ENCODE data around the gene RPRD1B. TPM values are rescaled to one million over a fixed set of nuclear protein-coding genes. Genes with fewer than 3 reads are reported as not detected.

Gene RPRD1B
- polyA plus RNA-seq, 2 donors, result 4.9 to 10.2 TPM

DNA sequence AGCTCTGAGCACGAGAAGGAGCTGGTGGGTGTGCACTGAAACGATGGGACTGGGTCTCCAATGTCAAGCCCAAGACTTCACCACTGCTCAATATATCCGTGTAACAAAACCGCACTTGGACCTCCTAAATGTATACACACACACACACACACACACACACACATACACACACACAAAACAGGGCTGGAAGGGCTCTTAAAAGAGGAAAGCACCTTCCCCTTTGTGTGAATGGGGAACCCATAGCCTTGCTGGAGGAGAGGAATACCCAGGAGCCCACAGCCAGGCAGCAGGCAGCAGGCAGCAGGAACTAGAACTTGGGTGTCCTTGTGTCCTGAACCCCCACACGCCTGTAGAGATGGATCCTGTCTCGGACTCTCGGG, 101.7 kb downstream of the RPRD1B start:
- H3K4me1 ChIP-seq (ENCODE audit: control insufficient read depth in 2 of 2, insufficient read depth in 2 of 2, low read length in 1 of 2), result no peaks in the 10 kb centered on the region
- H3K4me3 ChIP-seq (ENCODE audit: low read depth in 1 of 2, low read length in 2 of 2), result no peak overlapping the region
- no peaks in the 10 kb centered on the region for H3K36me3 ChIP-seq (ENCODE audit: control insufficient read depth in 2 of 2, insufficient read depth in 2 of 2, low read length in 1 of 2)
- 81 to 83% methylated on average over 7 of the region's 7 CpGs for WGBS, 2 donors
- H3K27me3 ChIP-seq (ENCODE audit: control insufficient read depth in 1 of 2, insufficient read depth in 2 of 2, low read length in 2 of 2), result no peaks in the 10 kb centered on the region
- no peaks in the 10 kb centered on the region for H3K9me3 ChIP-seq (ENCODE audit: control insufficient read depth in 2 of 2, insufficient read depth in 1 of 2, low read depth in 1 of 2, low read length in 1 of 2)
- H3K27ac ChIP-seq (ENCODE audit: low read depth in 2 of 2, low read length in 1 of 2), result peak overlapping the region in 1 of 2 donors; percentile 47

DNA sequence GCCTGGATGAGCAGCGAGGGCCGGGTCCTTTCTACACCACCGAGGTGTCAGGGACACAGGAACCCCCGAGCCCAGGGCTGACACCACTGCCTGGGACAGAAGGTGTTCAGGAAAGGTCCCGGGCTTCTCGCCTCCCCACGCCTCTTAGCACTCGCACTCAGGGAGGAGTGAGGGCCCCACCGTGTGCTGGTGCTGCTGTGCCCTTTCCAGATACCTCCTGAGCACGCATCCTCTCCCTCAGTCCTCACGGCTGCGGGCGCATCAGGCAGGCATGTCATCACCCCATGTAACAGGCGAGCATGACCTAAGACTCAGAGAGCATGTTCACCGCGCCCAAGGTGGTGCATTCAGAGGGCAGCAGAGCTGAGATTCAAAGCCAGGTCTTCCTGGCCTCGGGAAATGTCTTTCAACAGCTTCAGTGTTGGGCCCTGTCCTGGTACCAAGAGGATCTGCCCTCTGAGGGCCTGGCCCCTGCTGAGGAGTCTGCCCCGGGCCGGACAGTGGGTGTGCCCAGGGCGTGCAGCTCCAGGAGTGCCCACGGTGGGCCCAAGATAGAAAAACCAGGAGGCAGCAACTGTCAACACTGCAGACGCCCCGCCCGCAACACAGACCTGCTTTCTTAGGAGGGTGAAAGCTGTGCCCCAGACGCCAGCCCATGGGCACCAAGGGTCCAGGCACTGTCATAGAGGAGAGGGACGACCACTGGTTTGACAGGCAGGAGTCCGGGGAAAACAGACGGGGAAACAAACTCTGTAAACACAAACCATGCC, 102.3 kb downstream of the RPRD1B start:
- H3K27ac ChIP-seq (ENCODE audit: low read depth in 2 of 2, low read length in 1 of 2), result no peak overlapping the region
- H3K36me3 ChIP-seq (ENCODE audit: control insufficient read depth in 2 of 2, insufficient read depth in 2 of 2, low read length in 1 of 2), result no peaks in the 10 kb centered on the region
- no peaks in the 10 kb centered on the region for H3K4me1 ChIP-seq (ENCODE audit: control insufficient read depth in 2 of 2, insufficient read depth in 2 of 2, low read length in 1 of 2)
- H3K4me3 ChIP-seq (ENCODE audit: low read depth in 1 of 2, low read length in 2 of 2), result no peak overlapping the region
- no peaks in the 10 kb centered on the region for H3K9me3 ChIP-seq (ENCODE audit: control insufficient read depth in 2 of 2, insufficient read depth in 1 of 2, low read depth in 1 of 2, low read length in 1 of 2)
- 84 to 91% methylated on average over 28 of the region's 28 CpGs for WGBS, 2 donors
- H3K27me3 ChIP-seq (ENCODE audit: control insufficient read depth in 1 of 2, insufficient read depth in 2 of 2, low read length in 2 of 2), result no peaks in the 10 kb centered on the region

DNA sequence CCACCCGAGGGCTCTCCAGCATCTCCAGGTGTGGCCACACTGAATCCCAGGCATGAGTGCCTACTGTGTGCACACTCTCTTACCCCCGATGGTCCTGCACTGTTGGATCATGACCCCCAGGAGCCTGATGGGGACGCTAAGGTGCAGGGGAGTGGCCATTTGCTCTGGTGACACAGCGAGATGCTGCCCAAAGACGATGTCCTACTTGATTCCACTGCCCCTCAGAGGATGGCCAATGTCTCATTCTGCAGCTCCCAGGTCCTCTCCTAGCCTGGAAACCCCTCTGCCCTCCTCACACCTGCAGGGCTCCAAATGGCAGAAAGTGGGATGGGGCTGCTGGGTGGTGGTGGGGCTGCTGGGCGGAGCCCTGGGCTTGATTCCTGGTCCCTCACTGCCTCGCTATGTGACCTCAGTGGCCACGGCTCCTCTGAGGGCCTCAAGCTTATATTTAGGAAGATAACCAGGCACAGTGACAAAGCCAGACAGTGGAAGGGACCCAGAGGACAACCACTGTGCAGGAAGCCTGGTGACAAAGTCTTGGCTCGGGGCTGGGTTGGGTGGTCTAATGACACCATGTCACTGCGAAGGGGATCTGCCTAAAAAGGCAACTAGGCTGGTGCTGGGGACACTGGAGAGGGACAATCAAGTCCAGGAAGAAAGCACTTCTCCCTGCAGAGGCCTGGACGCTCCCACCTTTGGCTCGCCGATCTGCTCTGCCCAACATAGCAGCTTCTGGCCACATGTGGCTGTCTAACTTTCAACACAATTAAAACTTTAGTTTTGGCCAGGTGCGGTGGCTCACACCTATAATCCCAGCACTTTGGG, 103.1 kb downstream of the RPRD1B start:
- WGBS, 2 donors, result 88 to 89% methylated on average over 14 of the region's 14 CpGs
- Histone ChIP-seq H3K36me3 (ENCODE audit: control insufficient read depth in 2 of 2, insufficient read depth in 2 of 2, low read length in 1 of 2) (peaks cover 0 to 3% of the 10 kb centered on the region in 2 donors), H3K27me3 (ENCODE audit: control insufficient read depth in 1 of 2, insufficient read depth in 2 of 2, low read length in 2 of 2) (no peaks in the 10 kb centered on the region), H3K9me3 (ENCODE audit: control insufficient read depth in 2 of 2, insufficient read depth in 1 of 2, low read depth in 1 of 2, low read length in 1 of 2) (no peaks in the 10 kb centered on the region), H3K4me1 (ENCODE audit: control insufficient read depth in 2 of 2, insufficient read depth in 2 of 2, low read length in 1 of 2) (no peaks in the 10 kb centered on the region), H3K27ac (ENCODE audit: low read depth in 2 of 2, low read length in 1 of 2) (no peak overlapping the region), H3K4me3 (ENCODE audit: low read depth in 1 of 2, low read length in 2 of 2) (no peak overlapping the region)

DNA sequence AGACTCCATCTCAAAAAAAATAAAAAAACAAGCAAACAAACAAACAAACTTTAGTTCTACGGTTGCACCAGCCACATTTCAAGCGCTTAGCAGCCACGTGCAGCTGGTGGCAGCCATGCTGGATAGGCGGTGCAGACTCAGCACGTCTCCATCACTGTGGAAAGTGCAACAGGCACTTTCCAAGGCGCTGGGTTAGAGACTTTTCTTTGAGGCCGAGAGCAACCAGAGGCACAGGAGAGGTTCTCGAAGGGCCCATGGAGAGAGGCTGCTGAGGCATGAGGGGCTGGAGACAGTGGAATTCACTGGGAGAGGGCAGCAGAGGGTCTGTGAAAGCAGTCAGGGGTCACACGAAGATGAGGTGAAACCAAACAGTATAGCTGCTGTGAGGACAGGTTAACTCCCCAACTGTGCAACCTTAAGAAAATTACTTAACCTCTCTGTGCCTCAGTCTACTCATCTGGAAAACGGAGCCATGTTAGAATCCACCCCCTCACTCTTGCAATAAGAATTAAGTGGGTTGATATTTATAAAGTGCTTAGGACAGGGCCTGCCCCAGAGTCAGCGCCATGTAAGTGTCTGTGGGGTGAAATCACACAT, 104.0 kb downstream of the RPRD1B start:
- Histone ChIP-seq H3K27me3 (ENCODE audit: control insufficient read depth in 1 of 2, insufficient read depth in 2 of 2, low read length in 2 of 2) (no peaks in the 10 kb centered on the region), H3K36me3 (ENCODE audit: control insufficient read depth in 2 of 2, insufficient read depth in 2 of 2, low read length in 1 of 2) (peaks cover 0 to 3% of the 10 kb centered on the region in 2 donors), H3K27ac (ENCODE audit: low read depth in 2 of 2, low read length in 1 of 2) (no peak overlapping the region), H3K9me3 (ENCODE audit: control insufficient read depth in 2 of 2, insufficient read depth in 1 of 2, low read depth in 1 of 2, low read length in 1 of 2) (no peaks in the 10 kb centered on the region), H3K4me3 (ENCODE audit: low read depth in 1 of 2, low read length in 2 of 2) (no peak overlapping the region), H3K4me1 (ENCODE audit: control insufficient read depth in 2 of 2, insufficient read depth in 2 of 2, low read length in 1 of 2) (no peaks in the 10 kb centered on the region)
- 91 to 92% methylated on average over 11 of the region's 11 CpGs for WGBS, 2 donors

DNA sequence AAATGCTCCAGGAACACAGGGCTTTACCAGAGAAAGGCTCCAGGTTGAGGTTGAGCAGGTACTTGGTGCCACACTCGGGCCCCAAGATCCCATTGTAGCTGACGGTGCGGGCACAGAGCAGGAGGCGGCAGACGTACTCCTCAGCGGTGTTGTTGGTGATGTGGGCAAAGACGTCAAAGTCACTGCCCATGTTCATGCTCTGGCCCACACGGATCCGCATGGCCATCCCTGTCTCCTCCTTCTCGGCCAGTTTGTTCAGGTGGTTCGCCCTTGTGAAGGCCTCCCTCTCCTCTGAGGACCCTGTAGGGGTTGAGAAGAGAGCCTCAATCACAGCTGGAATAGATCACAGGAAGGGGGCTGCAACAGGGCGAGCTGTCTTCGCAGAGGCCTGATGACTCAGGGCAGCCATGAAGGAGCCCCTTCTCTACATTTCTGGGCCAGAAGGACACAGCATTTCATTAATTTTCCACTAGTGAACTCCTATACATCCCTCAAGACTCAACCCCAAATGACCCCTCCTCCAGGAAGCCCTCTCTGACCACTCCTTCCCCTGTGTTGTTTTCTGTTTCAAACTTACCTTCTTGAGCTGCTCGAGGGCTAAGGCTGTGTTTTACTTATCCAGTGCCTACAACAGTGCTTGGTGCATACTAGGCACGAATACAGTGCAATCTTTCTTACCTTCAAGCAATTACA, 104.7 kb downstream of the RPRD1B start:
- Histone ChIP-seq H3K36me3 (ENCODE audit: control insufficient read depth in 2 of 2, insufficient read depth in 2 of 2, low read length in 1 of 2) (peaks cover 0 to 3% of the 10 kb centered on the region in 2 donors), H3K4me1 (ENCODE audit: control insufficient read depth in 2 of 2, insufficient read depth in 2 of 2, low read length in 1 of 2) (no peaks in the 10 kb centered on the region), H3K27me3 (ENCODE audit: control insufficient read depth in 1 of 2, insufficient read depth in 2 of 2, low read length in 2 of 2) (no peaks in the 10 kb centered on the region), H3K4me3 (ENCODE audit: low read depth in 1 of 2, low read length in 2 of 2) (no peak overlapping the region), H3K9me3 (ENCODE audit: control insufficient read depth in 2 of 2, insufficient read depth in 1 of 2, low read depth in 1 of 2, low read length in 1 of 2) (no peaks in the 10 kb centered on the region), H3K27ac (ENCODE audit: low read depth in 2 of 2, low read length in 1 of 2) (no peak overlapping the region)
- 90 to 95% methylated on average over 15 of the region's 15 CpGs for WGBS, 2 donors

DNA sequence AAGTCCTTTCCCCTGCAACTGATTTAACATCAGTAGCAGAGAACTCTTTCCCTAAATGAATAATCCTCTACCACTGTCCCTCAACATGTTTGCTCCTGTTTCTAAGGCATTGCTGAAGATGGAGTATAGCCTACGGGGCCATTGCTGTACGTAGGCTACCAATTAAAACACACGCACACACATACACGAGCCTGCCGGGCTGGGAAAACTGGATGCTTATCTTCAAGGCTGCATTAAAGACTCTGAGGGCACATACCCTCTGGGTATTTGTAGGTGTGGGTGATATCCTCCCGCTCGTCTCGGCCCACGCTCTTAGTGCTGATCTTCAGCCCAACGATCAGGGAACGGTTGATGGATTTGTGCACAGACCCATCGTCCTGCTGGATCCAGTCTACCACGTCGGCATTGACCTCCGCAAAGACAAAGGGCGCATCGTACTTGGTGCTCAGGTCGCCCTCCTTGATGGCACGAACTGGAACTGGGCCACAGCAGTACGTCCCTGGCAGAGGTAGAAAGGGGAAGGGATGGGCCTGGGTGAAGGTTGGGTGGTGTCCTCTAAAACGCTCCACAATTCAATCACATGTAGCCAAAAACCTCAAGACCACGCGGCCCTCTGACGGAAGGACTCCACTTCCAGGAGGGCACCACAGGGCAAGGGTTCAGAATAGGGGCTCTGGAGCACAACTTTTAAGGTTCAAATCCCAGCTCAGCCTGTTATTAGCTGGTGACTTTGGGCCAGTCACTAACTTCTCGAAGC, 105.8 kb downstream of the RPRD1B start:
- peaks cover 3 to 6% of the 10 kb centered on the region in 2 donors for H3K4me1 ChIP-seq (ENCODE audit: control insufficient read depth in 2 of 2, insufficient read depth in 2 of 2, low read length in 1 of 2)
- no peak overlapping the region for H3K27ac ChIP-seq (ENCODE audit: low read depth in 2 of 2, low read length in 1 of 2)
- no peaks in the 10 kb centered on the region for H3K9me3 ChIP-seq (ENCODE audit: control insufficient read depth in 2 of 2, insufficient read depth in 1 of 2, low read depth in 1 of 2, low read length in 1 of 2)
- 89 to 93% methylated on average over 25 of the region's 25 CpGs for WGBS, 2 donors
- H3K27me3 ChIP-seq (ENCODE audit: control insufficient read depth in 1 of 2, insufficient read depth in 2 of 2, low read length in 2 of 2), result no peaks in the 10 kb centered on the region
- no peak overlapping the region for H3K4me3 ChIP-seq (ENCODE audit: low read depth in 1 of 2, low read length in 2 of 2)
- H3K36me3 ChIP-seq (ENCODE audit: control insufficient read depth in 2 of 2, insufficient read depth in 2 of 2, low read length in 1 of 2), result peaks cover 0 to 3% of the 10 kb centered on the region in 2 donors

DNA sequence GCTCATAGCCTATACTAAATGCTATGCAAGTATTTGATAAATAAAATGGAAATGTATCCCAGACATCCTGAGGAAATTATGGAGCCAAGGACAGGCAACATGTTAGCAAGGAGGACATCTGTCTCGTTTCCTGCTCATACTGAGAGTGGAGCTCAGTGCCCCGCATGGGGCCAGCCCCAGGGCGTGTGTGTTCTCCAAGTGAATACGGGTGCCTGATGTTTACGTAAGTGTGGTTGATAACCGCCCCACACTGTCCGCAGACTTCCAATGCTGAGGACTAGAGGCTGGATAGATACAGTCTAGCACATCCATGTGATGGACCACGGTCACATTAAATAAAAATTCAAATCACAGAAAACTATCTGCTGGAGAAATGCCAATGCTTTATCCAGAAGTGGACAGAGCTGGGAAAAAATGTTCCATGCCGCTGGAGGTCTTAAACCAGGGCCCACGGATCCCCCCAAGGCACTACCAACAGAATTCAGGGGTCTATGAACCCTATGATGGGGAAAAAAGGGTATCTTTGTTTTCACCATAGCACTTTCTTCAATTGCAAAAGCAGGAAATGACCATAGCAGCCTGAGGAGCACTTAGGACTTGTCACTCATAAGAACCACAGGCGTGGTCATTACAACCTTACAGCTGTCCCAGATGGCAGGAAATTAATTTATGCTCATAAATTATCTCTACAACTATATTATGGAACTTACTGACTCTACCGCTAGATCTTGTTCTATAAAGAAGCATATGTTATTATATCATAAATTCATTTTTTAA, 106.6 kb downstream of the RPRD1B start:
- Histone ChIP-seq H3K36me3 (ENCODE audit: control insufficient read depth in 2 of 2, insufficient read depth in 2 of 2, low read length in 1 of 2) (peaks cover 0 to 3% of the 10 kb centered on the region in 2 donors), H3K9me3 (ENCODE audit: control insufficient read depth in 2 of 2, insufficient read depth in 1 of 2, low read depth in 1 of 2, low read length in 1 of 2) (no peaks in the 10 kb centered on the region), H3K4me3 (ENCODE audit: low read depth in 1 of 2, low read length in 2 of 2) (no peak overlapping the region), H3K27ac (ENCODE audit: low read depth in 2 of 2, low read length in 1 of 2) (no peak overlapping the region), H3K27me3 (ENCODE audit: control insufficient read depth in 1 of 2, insufficient read depth in 2 of 2, low read length in 2 of 2) (no peaks in the 10 kb centered on the region), H3K4me1 (ENCODE audit: control insufficient read depth in 2 of 2, insufficient read depth in 2 of 2, low read length in 1 of 2) (peaks cover 3 to 9% of the 10 kb centered on the region in 2 donors)
- WGBS, 2 donors, result 65 to 69% methylated on average over 12 of the region's 12 CpGs

DNA sequence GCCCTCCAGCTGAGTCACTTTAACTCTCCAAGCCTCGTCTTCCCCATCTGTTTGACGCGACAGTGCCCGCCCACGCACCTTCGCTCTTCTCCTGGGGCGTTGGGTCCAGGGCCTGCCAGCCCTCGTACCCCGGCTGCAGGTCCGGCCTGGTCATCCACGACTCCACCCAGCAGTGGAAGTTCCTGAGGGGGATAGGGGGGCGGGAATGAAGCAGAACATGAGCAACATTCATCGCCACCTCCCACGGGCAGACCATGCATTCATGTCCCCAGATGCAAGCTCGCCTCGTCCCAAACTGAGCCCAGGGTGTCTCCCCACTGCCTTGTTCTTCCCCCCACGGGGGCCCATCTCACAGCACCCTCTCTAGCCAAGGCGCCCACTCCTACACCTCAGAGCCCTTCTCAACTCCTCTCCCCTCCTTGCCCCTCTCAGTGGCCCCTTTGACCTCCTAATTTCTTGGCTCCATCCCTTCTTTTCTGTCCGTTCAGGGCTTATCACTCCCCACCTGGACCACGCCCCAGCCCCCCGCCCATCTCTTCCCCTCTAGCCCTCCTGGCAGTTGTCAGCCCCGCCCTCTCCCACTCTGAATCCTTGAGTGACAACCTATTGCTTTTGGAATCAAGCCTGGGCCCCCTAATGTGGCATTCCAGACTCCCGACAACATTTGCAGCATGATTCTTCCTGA, 107.8 kb downstream of the RPRD1B start:
- 74 to 76% methylated on average over 23 of the region's 23 CpGs for WGBS, 2 donors
- peaks cover 3 to 9% of the 10 kb centered on the region in 2 donors for H3K4me1 ChIP-seq (ENCODE audit: control insufficient read depth in 2 of 2, insufficient read depth in 2 of 2, low read length in 1 of 2)
- no peaks in the 10 kb centered on the region for H3K9me3 ChIP-seq (ENCODE audit: control insufficient read depth in 2 of 2, insufficient read depth in 1 of 2, low read depth in 1 of 2, low read length in 1 of 2)
- H3K4me3 ChIP-seq (ENCODE audit: low read depth in 1 of 2, low read length in 2 of 2), result no peak overlapping the region
- H3K27me3 ChIP-seq (ENCODE audit: control insufficient read depth in 1 of 2, insufficient read depth in 2 of 2, low read length in 2 of 2), result no peaks in the 10 kb centered on the region
- peaks cover 0 to 3% of the 10 kb centered on the region in 2 donors for H3K36me3 ChIP-seq (ENCODE audit: control insufficient read depth in 2 of 2, insufficient read depth in 2 of 2, low read length in 1 of 2)
- H3K27ac ChIP-seq (ENCODE audit: low read depth in 2 of 2, low read length in 1 of 2), result no peak overlapping the region

Data from esophagus (tissue), 2 donors.